PC-9 (cell line): ENCODE data around the gene ZNF407. TPM values are rescaled to one million over a fixed set of nuclear protein-coding genes. Genes with fewer than 3 reads are reported as not detected.

Experiments used
- BruUV-seq: library from RNA; stranded (reverse); fragments of 400-500 nt; replicated peaks from 2 replicates; lab custom pipeline; 2021; lab: Mats Ljungman, UMichigan
- CTCF ChIA-PET: fragments of 300-600 bp; sonication (Branson Sonifier 250); formaldehyde crosslinking; loops from one replicate; lab custom pipeline; 2022; ENCODE audit warnings: antibody characterized with exemption; lab: Charles Lee
- POLR2A ChIA-PET: fragments of 300-600 bp; sonication (Branson Sonifier 250); formaldehyde crosslinking; loops from one replicate; lab custom pipeline; 2022; ENCODE audit warnings: antibody characterized with exemption; ENCODE audit not compliant: unreplicated experiment; lab: Charles Lee
- DNase-seq, 2 experiments: peaks; one replicate each; pipeline versions ENCODE4 v3.0.0 to v3.0.0-alpha.2; 2015 to 2022; ENCODE audit warnings: mixed read lengths in 1 of 2
- H2AFZ ChIP-seq: fragments of 200-600 bp; sonication (generic); 2 replicates; pipeline ENCODE4 v1.8.1; 2017; ENCODE audit warnings: antibody characterized with exemption
- H3F3A ChIP-seq: fragments of 200-600 bp; sonication (generic); 2 replicates; pipeline ENCODE4 v1.8.1; 2017; ENCODE audit warnings: antibody characterized with exemption, mild to moderate bottlenecking, low read depth; ENCODE audit not compliant: insufficient read depth
- H3K27ac ChIP-seq: fragments of 200-600 bp; sonication (generic); 2 replicates; pipeline ENCODE4 v1.6.1; 2016; ENCODE audit warnings: mixed run types
- H3K27me3 ChIP-seq: fragments of 200-600 bp; sonication (generic); 2 replicates; pipeline ENCODE4 v1.6.1; 2016; ENCODE audit warnings: low read depth, mixed run types; ENCODE audit not compliant: insufficient read depth
- H3K36me3 ChIP-seq: fragments of 200-600 bp; sonication (generic); 2 replicates; pipeline ENCODE4 v1.6.1; 2016; ENCODE audit warnings: low read depth, mixed run types
- H3K4me1 ChIP-seq: fragments of 200-600 bp; sonication (generic); replicated peaks from 2 replicates; pipeline ENCODE4 v1.6.1; 2016; ENCODE audit warnings: mixed run types; ENCODE audit not compliant: insufficient read depth
- H3K4me2 ChIP-seq: fragments of 200-600 bp; sonication (generic); 2 replicates; pipeline ENCODE4 v1.6.1; 2017; ENCODE audit warnings: mixed run types
- H3K4me3 ChIP-seq: fragments of 200-600 bp; sonication (generic); 2 replicates; pipeline ENCODE4 v1.6.1; 2016; ENCODE audit warnings: mixed run types
- H3K79me2 ChIP-seq: fragments of 200-600 bp; sonication (generic); 2 replicates; pipeline ENCODE4 v1.6.1; 2017; ENCODE audit warnings: low read depth, mixed run types
- H3K9me2 ChIP-seq: fragments of 200-600 bp; sonication (generic); 2 replicates; pipeline ENCODE4 v1.8.1; 2017; ENCODE audit warnings: mild to moderate bottlenecking; ENCODE audit not compliant: insufficient read depth
- H3K9me3 ChIP-seq: fragments of 200-600 bp; sonication (generic); 2 replicates; pipeline ENCODE4 v1.8.1; 2016; ENCODE audit warnings: low read depth; ENCODE audit not compliant: insufficient read depth
- H4K20me1 ChIP-seq: fragments of 200-600 bp; sonication (generic); 2 replicates; pipeline ENCODE4 v1.8.1; 2017; ENCODE audit not compliant: insufficient read depth
- EZH2 ChIP-seq: fragments of 200-600 bp; sonication (generic); IDR thresholded peaks from 2 replicates; pipeline ENCODE4 v1.8.0; 2017; ENCODE audit warnings: antibody characterized with exemption, low read depth
- intact Hi-C: fragments of 100-400 bp; cut with micrococcal nuclease; formaldehyde crosslinking; loops from one replicate; pipeline ENCODE4 v1.10.0; 2022; ENCODE audit not compliant: unreplicated experiment
- total RNA-seq: library from RNA; stranded (reverse); gene quantifications from 2 replicates; pipeline ENCODE4 v1.2.3, GENCODE V29; 2021
- TF ChIP-seq, protein P1 (sequence below): fragments of 200-600 bp; sonication (generic); conservative IDR thresholded peaks from 2 replicates; pipeline ENCODE4 v1.6.1; 2017; ENCODE audit warnings: mixed run types, antibody characterized with exemption, mild to moderate bottlenecking, moderate library complexity

The ZNF407 gene
- total RNA-seq, 1 experiment from 2014 or later, result 13.4 TPM

GRCh38 chr18:74724186-74724585, 126.5 kb downstream of the ZNF407 start:
- Histone ChIP-seq H2AFZ (no peak overlapping the region), H3K9me2 (no peaks in the 10 kb centered on the region), H3K36me3 (no peaks in the 10 kb centered on the region), H3K27me3 (no peaks in the 10 kb centered on the region), H3K4me1 (no peaks in the 10 kb centered on the region), H3K27ac (no peak overlapping the region), H3K4me2 (no peak overlapping the region), H4K20me1 (no peaks in the 10 kb centered on the region), H3F3A (no peaks in the 10 kb centered on the region), H3K9me3 (no peaks in the 10 kb centered on the region), H3K79me2 (no peaks in the 10 kb centered on the region), H3K4me3 (no peak overlapping the region)
- intact Hi-C loops, result no loop called here
- no TSS peak for BruUV-seq
- no peak for DNase-seq
- ChIA-PET POLR2A (no interaction called here), CTCF (no interaction called here)
- TF ChIP-seq, protein P1, sequence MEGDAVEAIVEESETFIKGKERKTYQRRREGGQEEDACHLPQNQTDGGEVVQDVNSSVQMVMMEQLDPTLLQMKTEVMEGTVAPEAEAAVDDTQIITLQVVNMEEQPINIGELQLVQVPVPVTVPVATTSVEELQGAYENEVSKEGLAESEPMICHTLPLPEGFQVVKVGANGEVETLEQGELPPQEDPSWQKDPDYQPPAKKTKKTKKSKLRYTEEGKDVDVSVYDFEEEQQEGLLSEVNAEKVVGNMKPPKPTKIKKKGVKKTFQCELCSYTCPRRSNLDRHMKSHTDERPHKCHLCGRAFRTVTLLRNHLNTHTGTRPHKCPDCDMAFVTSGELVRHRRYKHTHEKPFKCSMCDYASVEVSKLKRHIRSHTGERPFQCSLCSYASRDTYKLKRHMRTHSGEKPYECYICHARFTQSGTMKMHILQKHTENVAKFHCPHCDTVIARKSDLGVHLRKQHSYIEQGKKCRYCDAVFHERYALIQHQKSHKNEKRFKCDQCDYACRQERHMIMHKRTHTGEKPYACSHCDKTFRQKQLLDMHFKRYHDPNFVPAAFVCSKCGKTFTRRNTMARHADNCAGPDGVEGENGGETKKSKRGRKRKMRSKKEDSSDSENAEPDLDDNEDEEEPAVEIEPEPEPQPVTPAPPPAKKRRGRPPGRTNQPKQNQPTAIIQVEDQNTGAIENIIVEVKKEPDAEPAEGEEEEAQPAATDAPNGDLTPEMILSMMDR, result no peak
- TF ChIP-seq EZH2, result no peak

DNA sequence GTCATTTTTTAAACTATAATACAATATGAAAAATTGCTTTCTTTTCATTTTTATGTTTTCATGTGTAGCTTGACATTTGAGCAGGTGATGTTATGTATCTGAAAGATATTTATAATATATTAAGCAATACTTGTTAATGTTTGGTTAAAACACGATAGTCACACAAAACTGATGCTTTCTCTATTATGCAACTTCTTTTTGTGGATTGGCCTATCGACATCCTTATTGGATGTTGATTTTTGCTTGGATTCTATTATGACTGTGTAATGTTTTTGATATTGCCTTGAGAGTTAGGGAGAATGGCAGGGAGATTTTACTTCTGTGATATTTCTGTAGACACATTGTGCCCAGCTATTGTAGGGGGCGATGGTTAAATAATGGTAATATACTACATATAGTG, 128.0 kb downstream of the ZNF407 start:
- ChIA-PET POLR2A (interaction anchor here (0.6 kb wide), 1 partner anchor 115 kb away, joined by 10 read pairs; no protein-coding TSS in a partner anchor), CTCF (no interaction called here)

GRCh38 chr18:74728586-74728985, 130.9 kb downstream of the ZNF407 start:
- Histone ChIP-seq H3K27ac (no peak overlapping the region), H3K9me2 (peaks cover 6% of the 10 kb centered on the region; the same call in 1 of the 2 replicates), H2AFZ (no peak overlapping the region), H3K9me3 (no peaks in the 10 kb centered on the region), H3K4me2 (no peak overlapping the region), H3K36me3 (no peaks in the 10 kb centered on the region), H3K4me3 (no peak overlapping the region), H3K27me3 (no peaks in the 10 kb centered on the region), H3F3A (no peaks in the 10 kb centered on the region), H4K20me1 (no peaks in the 10 kb centered on the region), H3K4me1 (no peaks in the 10 kb centered on the region), H3K79me2 (no peaks in the 10 kb centered on the region)
- no peak for DNase-seq
- ChIA-PET CTCF (no interaction called here), POLR2A (interaction anchor here (0.7 kb wide), 1 partner anchor 94 kb away, joined by 5 read pairs; no protein-coding TSS in a partner anchor)
- TF ChIP-seq, protein P1, result no peak
- TF ChIP-seq EZH2, result no peak
- no TSS peak for BruUV-seq
- intact Hi-C loops, result no loop called here

More for the DNA sequence above, 128.0 kb downstream of the ZNF407 start:
- Histone ChIP-seq H3K27ac (no peak overlapping the region), H3K4me3 (no peak overlapping the region), H3K4me1 (no peaks in the 10 kb centered on the region), H3K9me2 (no peaks in the 10 kb centered on the region), H2AFZ (no peak overlapping the region), H3K9me3 (no peaks in the 10 kb centered on the region), H3K79me2 (no peaks in the 10 kb centered on the region), H4K20me1 (no peaks in the 10 kb centered on the region), H3K27me3 (no peaks in the 10 kb centered on the region), H3K36me3 (no peaks in the 10 kb centered on the region), H3K4me2 (no peak overlapping the region), H3F3A (no peaks in the 10 kb centered on the region)
- no peak for DNase-seq
- TF ChIP-seq EZH2, result no peak
- TF ChIP-seq, protein P1, result no peak
- intact Hi-C loops, result no loop called here
- BruUV-seq, result no TSS peak
